ENCODE data around the gene NETO2. TPM values are rescaled to one million over a fixed set of nuclear protein-coding genes. Genes with fewer than 3 reads are reported as not detected.

NETO2 gene
- total and polyA plus RNA-seq, 2 of the 13 experiments (the other 11 are each of a cell fraction or from before 2014, with no cell fraction given): 8.2 to 13.5 TPM

GRCh38 chr16:47143677-47144558, at the start of gene NETO2 (continued):
- TF ChIP-seq SIN3A (IDR thresholded peaks at IDR 0.05; ENCODE audit: borderline replicate concordance, low read depth, low read length) (no peak), ZSCAN30 (CRISPR knock-in tag; IDR thresholded peaks at IDR 0.05) (no peak), PHF20 (CRISPR knock-in tag; IDR thresholded peaks at IDR 0.05) (peak; percentile 49; the same call in 1 of the 2 replicates), ZNF740 (CRISPR knock-in tag; IDR thresholded peaks at IDR 0.05) (no peak), ZNF234 (CRISPR knock-in tag; conservative IDR thresholded peaks at IDR 0.05) (no peak), ZNF597 (CRISPR knock-in tag; IDR thresholded peaks at IDR 0.05) (no peak), POLR2A (IDR thresholded peaks at IDR 0.05; ENCODE audit: insufficient read depth in 1 of 2, low read depth in 2 of 2, low read length in 2 of 2) (no peak), ZBTB26 (CRISPR knock-in tag; IDR thresholded peaks at IDR 0.05; ENCODE audit: borderline replicate concordance) (no peak), AHR (CRISPR knock-in tag; IDR thresholded peaks at IDR 0.05) (0 out of 2 replicates have a peak, but pooled peaks have one; percentile 48), GLMP (CRISPR knock-in tag; IDR thresholded peaks at IDR 0.05; ENCODE audit: borderline replicate concordance) (no peak), ZSCAN31 (CRISPR knock-in tag; IDR thresholded peaks at IDR 0.05; ENCODE audit: low read depth) (peak; percentile 63; the same call in 1 of the 2 replicates), ZGPAT (CRISPR knock-in tag; IDR thresholded peaks at IDR 0.05) (0 out of 2 replicates have a peak, but pooled peaks have one; percentile 34), PCBP1 (IDR thresholded peaks at IDR 0.05; ENCODE audit: borderline replicate concordance, low read depth, low read length) (no peak), TFDP2 (CRISPR knock-in tag; IDR thresholded peaks at IDR 0.05) (peak; percentile 36), ZNF460 (CRISPR knock-in tag; IDR thresholded peaks at IDR 0.05; ENCODE audit: borderline replicate concordance) (no peak), ZNF678 (CRISPR knock-in tag; IDR thresholded peaks at IDR 0.05) (no peak), IRF9 (CRISPR knock-in tag; IDR thresholded peaks at IDR 0.05; ENCODE audit: borderline replicate concordance) (peak; percentile 81; the same call in 1 of the 2 replicates)

All from HepG2 (cell line).